ENCODE measurements around the gene CCRL2. TPM values are rescaled to one million over a fixed set of nuclear protein-coding genes. Genes with fewer than 3 reads are reported as not detected.
"Not testable (repeated sequence)": the region's sequence is repeated elsewhere in the genome, so short reads cannot be mapped to it uniquely, and the experiment has no call there.

CCRL2 gene
- total and polyA plus RNA-seq, 5 donors from 2014 or later, result 1.4 to 10.6 (median 2.0) TPM

GRCh38 chr3:46426476-46426875 is 19.4 kb downstream of the CCRL2 start:
- not testable (repeated sequence) for H3K4me1 ChIP-seq (ENCODE audit: control insufficient read depth, insufficient read depth, low read length, poor library complexity, severe bottlenecking); H3K9me3 Mint-ChIP-seq; H3K36me3 ChIP-seq (ENCODE audit: control insufficient read depth, insufficient read depth, low read length); H3K27ac Mint-ChIP-seq; ATAC-seq (ENCODE audit: low read depth in 2 of 2); H3K4me3 Mint-ChIP-seq; H3K27me3 ChIP-seq (ENCODE audit: control insufficient read depth, insufficient read depth, low read length); H3K27me3 Mint-ChIP-seq; H3K27ac ChIP-seq (ENCODE audit: insufficient read depth, low read length, poor library complexity, severe bottlenecking); H3K36me3 Mint-ChIP-seq; H3K9me3 ChIP-seq (ENCODE audit: control insufficient read depth in 2 of 2, low read length in 2 of 2); DNase-seq; H3K4me1 Mint-ChIP-seq; H3K4me3 ChIP-seq (ENCODE audit: low read depth, low read length)

GRCh38 chr3:46427404-46427803 is 20.3 kb downstream of the CCRL2 start:
- not testable (repeated sequence) for H3K9me3 ChIP-seq (ENCODE audit: control insufficient read depth in 2 of 2, low read length in 2 of 2); H3K4me3 ChIP-seq (ENCODE audit: low read depth, low read length); H3K36me3 Mint-ChIP-seq; H3K4me1 Mint-ChIP-seq; H3K36me3 ChIP-seq (ENCODE audit: control insufficient read depth, insufficient read depth, low read length); H3K27me3 ChIP-seq (ENCODE audit: control insufficient read depth, insufficient read depth, low read length); H3K27me3 Mint-ChIP-seq; DNase-seq; H3K4me3 Mint-ChIP-seq; ATAC-seq (ENCODE audit: low read depth in 2 of 2); H3K4me1 ChIP-seq (ENCODE audit: control insufficient read depth, insufficient read depth, low read length, poor library complexity, severe bottlenecking); H3K27ac Mint-ChIP-seq; H3K9me3 Mint-ChIP-seq; H3K27ac ChIP-seq (ENCODE audit: insufficient read depth, low read length, poor library complexity, severe bottlenecking)

- Mint-ChIP-seq H3K27ac (no peak overlapping the region), H3K27me3 (peaks cover 12% of the 10 kb centered on the region), H3K9me3 (peaks cover 0 to 12% (median 1%) of the 10 kb centered on the region in 7 donors), H3K4me1 (peaks cover 0 to 3% (median 1%) of the 10 kb centered on the region in 4 donors), H3K36me3 (peaks cover 6% of the 10 kb centered on the region), H3K4me3 (no peak overlapping the region)
- ATAC-seq (ENCODE audit: low read depth in 2 of 2) (no peak), DNase-seq (no peak)
- H3K27me3 ChIP-seq (ENCODE audit: control insufficient read depth, insufficient read depth, low read length), result no peaks in the 10 kb centered on the region
- H3K36me3 ChIP-seq (ENCODE audit: control insufficient read depth, insufficient read depth, low read length), result no peaks in the 10 kb centered on the region
- no peaks in the 10 kb centered on the region for H3K4me1 ChIP-seq (ENCODE audit: control insufficient read depth, insufficient read depth, low read length, poor library complexity, severe bottlenecking)
- H3K27ac ChIP-seq (ENCODE audit: insufficient read depth, low read length, poor library complexity, severe bottlenecking), result no peak overlapping the region
- peaks cover 0 to 2% of the 10 kb centered on the region in 2 experiments for H3K9me3 ChIP-seq (ENCODE audit: control insufficient read depth in 2 of 2, low read length in 2 of 2)
- no peak overlapping the region for H3K4me3 ChIP-seq (ENCODE audit: low read depth, low read length)
Measured at GRCh38 chr3:46427916-46428833, 21.1 kb downstream of the CCRL2 start.

- peaks cover 6% of the 10 kb centered on the region for H3K36me3 Mint-ChIP-seq
- H3K4me3 Mint-ChIP-seq, result no peak overlapping the region
- no peak overlapping the region for H3K27ac Mint-ChIP-seq
- peaks cover 12% of the 10 kb centered on the region for H3K27me3 Mint-ChIP-seq
- no peak for ATAC-seq (ENCODE audit: low read depth in 2 of 2)
- Histone ChIP-seq H3K4me3 (ENCODE audit: low read depth, low read length) (no peak overlapping the region), H3K27me3 (ENCODE audit: control insufficient read depth, insufficient read depth, low read length) (no peaks in the 10 kb centered on the region), H3K9me3 (ENCODE audit: control insufficient read depth in 2 of 2, low read length in 2 of 2) (peaks cover 0 to 2% of the 10 kb centered on the region in 2 experiments), H3K27ac (ENCODE audit: insufficient read depth, low read length, poor library complexity, severe bottlenecking) (no peak overlapping the region), H3K36me3 (ENCODE audit: control insufficient read depth, insufficient read depth, low read length) (no peaks in the 10 kb centered on the region), H3K4me1 (ENCODE audit: control insufficient read depth, insufficient read depth, low read length, poor library complexity, severe bottlenecking) (no peaks in the 10 kb centered on the region)
- H3K9me3 Mint-ChIP-seq, result peaks cover 0 to 12% (median 4%) of the 10 kb centered on the region in 7 donors
- DNase-seq, result no peak
- peaks cover 0 to 3% (median 1%) of the 10 kb centered on the region in 4 donors for H3K4me1 Mint-ChIP-seq
Measured at GRCh38 chr3:46429250-46429649, 22.2 kb downstream of the CCRL2 start.

- Histone ChIP-seq H3K27me3 (ENCODE audit: control insufficient read depth, insufficient read depth, low read length) (no peaks in the 10 kb centered on the region), H3K4me3 (ENCODE audit: low read depth, low read length) (no peak overlapping the region), H3K27ac (ENCODE audit: insufficient read depth, low read length, poor library complexity, severe bottlenecking) (no peak overlapping the region), H3K9me3 (ENCODE audit: control insufficient read depth in 2 of 2, low read length in 2 of 2) (peaks cover 0 to 2% of the 10 kb centered on the region in 2 experiments), H3K4me1 (ENCODE audit: control insufficient read depth, insufficient read depth, low read length, poor library complexity, severe bottlenecking) (no peaks in the 10 kb centered on the region), H3K36me3 (ENCODE audit: control insufficient read depth, insufficient read depth, low read length) (no peaks in the 10 kb centered on the region)
- Mint-ChIP-seq H3K4me3 (no peak overlapping the region), H3K36me3 (peaks cover 6% of the 10 kb centered on the region), H3K27me3 (peaks cover 12% of the 10 kb centered on the region), H3K9me3 (peaks cover 0 to 12% (median 4%) of the 10 kb centered on the region in 7 donors), H3K4me1 (peaks cover 0 to 3% (median 1%) of the 10 kb centered on the region in 4 donors), H3K27ac (no peak overlapping the region)
- ATAC-seq (ENCODE audit: low read depth in 2 of 2), result no peak
- no peak for DNase-seq
Measured at GRCh38 chr3:46429671-46430070, 22.6 kb downstream of the CCRL2 start.

GRCh38 chr3:46430879-46431278 is 23.8 kb downstream of the CCRL2 start:
- not testable (repeated sequence) for H3K36me3 ChIP-seq (ENCODE audit: control insufficient read depth, insufficient read depth, low read length); H3K4me3 Mint-ChIP-seq; H3K4me1 ChIP-seq (ENCODE audit: control insufficient read depth, insufficient read depth, low read length, poor library complexity, severe bottlenecking); ATAC-seq (ENCODE audit: low read depth in 2 of 2); H3K9me3 ChIP-seq (ENCODE audit: control insufficient read depth in 2 of 2, low read length in 2 of 2); H3K36me3 Mint-ChIP-seq; H3K27ac Mint-ChIP-seq; H3K27ac ChIP-seq (ENCODE audit: insufficient read depth, low read length, poor library complexity, severe bottlenecking); H3K27me3 ChIP-seq (ENCODE audit: control insufficient read depth, insufficient read depth, low read length); H3K4me1 Mint-ChIP-seq; DNase-seq; H3K4me3 ChIP-seq (ENCODE audit: low read depth, low read length)
- H3K9me3 Mint-ChIP-seq, result peaks cover 0 to 12% (median 4%) of the 10 kb centered on the region in 7 donors
- peaks cover 12% of the 10 kb centered on the region for H3K27me3 Mint-ChIP-seq

GRCh38 chr3:46431905-46432304 is 24.8 kb downstream of the CCRL2 start:
- H3K4me1 Mint-ChIP-seq; H3K36me3 ChIP-seq (ENCODE audit: control insufficient read depth, insufficient read depth, low read length); H3K36me3 Mint-ChIP-seq; H3K27ac Mint-ChIP-seq; H3K27me3 ChIP-seq (ENCODE audit: control insufficient read depth, insufficient read depth, low read length); H3K9me3 ChIP-seq (ENCODE audit: control insufficient read depth in 2 of 2, low read length in 2 of 2); H3K4me3 ChIP-seq (ENCODE audit: low read depth, low read length); H3K27ac ChIP-seq (ENCODE audit: insufficient read depth, low read length, poor library complexity, severe bottlenecking); H3K4me3 Mint-ChIP-seq; DNase-seq; H3K4me1 ChIP-seq (ENCODE audit: control insufficient read depth, insufficient read depth, low read length, poor library complexity, severe bottlenecking); ATAC-seq (ENCODE audit: low read depth in 2 of 2): not testable (repeated sequence)
- Mint-ChIP-seq H3K27me3 (peaks cover 12% of the 10 kb centered on the region), H3K9me3 (peaks cover 0 to 12% (median 4%) of the 10 kb centered on the region in 7 donors)

- peaks cover 0 to 12% (median 4%) of the 10 kb centered on the region in 7 donors for H3K9me3 Mint-ChIP-seq
- H3K4me1 ChIP-seq (ENCODE audit: control insufficient read depth, insufficient read depth, low read length, poor library complexity, severe bottlenecking); H3K9me3 ChIP-seq (ENCODE audit: control insufficient read depth in 2 of 2, low read length in 2 of 2); DNase-seq; H3K36me3 Mint-ChIP-seq; H3K4me3 ChIP-seq (ENCODE audit: low read depth, low read length); H3K36me3 ChIP-seq (ENCODE audit: control insufficient read depth, insufficient read depth, low read length); H3K27me3 ChIP-seq (ENCODE audit: control insufficient read depth, insufficient read depth, low read length); H3K27ac Mint-ChIP-seq; ATAC-seq (ENCODE audit: low read depth in 2 of 2); H3K27ac ChIP-seq (ENCODE audit: insufficient read depth, low read length, poor library complexity, severe bottlenecking); H3K4me1 Mint-ChIP-seq; H3K4me3 Mint-ChIP-seq: not testable (repeated sequence)
- peaks cover 12% of the 10 kb centered on the region for H3K27me3 Mint-ChIP-seq
Measured at GRCh38 chr3:46433118-46433517, 26.1 kb downstream of the CCRL2 start.

Data from CD4-positive, CD25-positive, alpha-beta regulatory T cell (primary cell).